Stimulated activated CD4-positive, alpha-beta T cell treated with anti-CD3 and anti-CD28 coated beads, Interleukin-15, amount 100 ng/mL, for 48 hours (primary cell): ENCODE data around the gene TBC1D2B.

Experiments used
- DNase-seq, 2 donors: peaks; one replicate each; pipeline ENCODE4 v3.0.0-alpha.2; 2020; ENCODE audit warnings: low read depth in 2 of 2

Gene TBC1D2B

GRCh38 chr15:78072080-78072892 lies 5.2 kb downstream of the TBC1D2B start:
- DNase-seq: no peak

- no peak for DNase-seq
Observed at GRCh38 chr15:78071383-78071782, 6.1 kb downstream of the TBC1D2B start.

DNA sequence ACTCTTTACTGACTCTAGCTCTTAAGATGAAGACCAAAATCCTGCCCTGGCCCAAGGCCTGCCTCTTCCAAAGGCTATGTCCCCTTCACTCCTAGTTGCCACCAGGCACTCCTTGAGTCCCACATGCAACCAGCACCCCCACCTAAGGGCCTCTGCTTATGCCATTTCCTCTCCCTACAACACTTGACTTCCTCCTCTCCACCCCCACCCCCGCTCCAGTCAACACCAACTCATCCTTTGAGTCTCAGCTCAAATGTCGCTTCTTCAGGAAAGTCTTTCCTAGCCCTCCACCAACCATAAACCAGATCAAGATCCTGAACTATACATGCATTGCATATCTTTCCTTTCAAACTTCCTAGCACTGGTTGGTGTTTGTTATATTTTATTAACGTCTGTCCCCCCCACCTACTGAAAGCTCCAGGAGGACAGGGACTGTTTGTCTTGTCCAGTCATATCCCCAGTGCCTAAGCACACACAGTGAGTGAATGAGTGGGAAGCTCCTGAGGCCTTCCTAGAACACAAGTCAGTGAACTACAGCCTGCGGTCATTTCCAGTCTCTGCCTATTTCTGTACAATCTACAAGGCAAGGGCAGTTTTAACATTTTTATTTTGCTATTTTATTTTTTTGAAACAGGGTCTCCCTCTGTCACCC lies 7.3 kb downstream of the TBC1D2B start:
- no peak for DNase-seq

- no peak for DNase-seq
Observed at GRCh38 chr15:78069462-78070029, 8.0 kb downstream of the TBC1D2B start.

- no peak for DNase-seq
Observed at GRCh38 chr15:78069052-78069414, 8.5 kb downstream of the TBC1D2B start.

DNA sequence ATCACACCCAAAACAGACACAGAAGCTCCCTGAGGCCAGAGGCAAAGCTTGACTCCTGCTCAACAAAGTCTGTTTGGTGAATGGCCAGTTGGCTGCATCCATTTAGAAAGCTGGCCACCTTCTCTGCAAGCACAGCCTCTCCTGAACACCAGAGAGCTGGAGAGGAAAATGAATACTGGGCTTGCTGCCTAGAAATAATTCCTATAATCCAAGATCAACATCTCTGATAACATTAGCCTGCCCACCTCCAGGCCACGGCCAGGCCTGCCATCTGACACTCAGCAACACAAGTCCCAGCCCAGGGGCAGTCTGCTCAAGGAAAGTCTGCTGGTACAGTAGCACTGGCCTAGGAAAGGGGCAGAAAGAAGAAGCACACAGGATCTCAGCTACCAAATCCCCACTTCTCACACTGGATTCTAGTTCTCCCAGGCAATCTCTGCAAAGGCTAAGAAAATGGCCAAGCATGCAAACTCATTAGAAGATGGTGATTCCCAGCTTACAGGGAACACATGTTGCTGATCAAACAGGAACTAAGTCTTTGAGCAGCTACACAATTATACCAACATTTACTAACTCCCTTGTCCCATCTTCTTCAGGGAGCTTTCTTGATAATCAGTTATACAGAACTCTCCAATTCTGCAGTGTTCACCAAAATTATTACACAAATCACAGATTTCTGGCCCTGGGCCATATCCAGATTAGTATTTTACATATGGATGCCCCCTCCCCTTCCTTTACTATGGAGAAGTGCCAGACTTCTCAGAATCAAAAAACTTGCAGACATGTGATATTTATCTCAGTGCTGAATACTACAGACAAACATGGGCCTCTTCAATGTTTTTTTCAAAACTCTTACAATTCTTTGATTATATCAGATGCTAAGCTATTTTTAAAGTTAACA lies 9.9 kb downstream of the TBC1D2B start:
- DNase-seq: no peak

DNA sequence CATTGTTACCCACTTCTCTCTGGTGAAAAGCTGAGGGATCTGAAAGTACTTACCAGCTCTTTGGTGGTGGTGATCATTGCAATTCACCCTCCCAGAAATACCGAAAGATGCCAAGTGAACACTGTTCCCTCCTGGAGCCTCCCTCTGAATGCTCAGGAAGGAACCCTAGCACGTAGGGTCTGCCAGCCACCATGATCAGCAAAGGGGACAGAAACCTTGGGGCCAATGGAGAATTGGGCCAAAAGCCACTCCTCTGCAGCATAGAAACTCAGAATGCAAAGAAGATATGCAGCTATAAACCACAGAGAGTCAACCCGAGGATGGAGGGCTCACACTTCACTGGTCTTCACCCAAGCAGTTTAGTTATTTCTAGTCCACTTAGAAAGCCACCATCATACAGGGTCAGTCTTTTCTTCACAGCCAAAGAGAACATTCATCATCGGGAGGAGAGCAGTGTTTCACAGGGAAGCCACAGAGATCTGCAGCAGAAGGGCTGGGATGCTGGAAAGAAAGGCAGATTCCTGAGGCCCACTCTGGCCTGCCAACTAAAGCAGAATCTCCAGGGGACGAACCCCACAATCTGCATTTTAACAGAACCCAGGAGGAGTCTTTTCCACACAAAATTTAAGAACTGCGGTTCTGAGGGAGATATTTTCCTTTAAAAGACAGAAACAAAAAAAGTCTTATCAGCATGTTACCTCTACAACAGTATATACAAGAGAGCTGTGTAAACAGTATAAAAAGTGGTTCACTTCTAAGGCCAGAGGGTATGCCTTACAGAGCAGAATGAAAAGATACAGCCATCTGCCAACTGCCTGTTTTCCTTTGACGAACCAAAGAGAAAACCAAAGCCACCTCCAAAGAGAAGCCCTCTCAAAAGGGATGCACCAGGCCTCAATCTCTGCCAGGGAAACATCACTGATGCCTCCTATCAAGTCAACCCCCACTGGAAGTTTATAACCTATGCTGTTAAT lies 11.3 kb downstream of the TBC1D2B start:
- DNase-seq: no peak

- DNase-seq: no peak
Observed at GRCh38 chr15:78065284-78065872, 12.1 kb downstream of the TBC1D2B start.

- DNase-seq: no peak
Observed at GRCh38 chr15:78064544-78064943, 13.0 kb downstream of the TBC1D2B start.

GRCh38 chr15:78063970-78064385 lies 13.5 kb downstream of the TBC1D2B start:
- no peak for DNase-seq

DNA sequence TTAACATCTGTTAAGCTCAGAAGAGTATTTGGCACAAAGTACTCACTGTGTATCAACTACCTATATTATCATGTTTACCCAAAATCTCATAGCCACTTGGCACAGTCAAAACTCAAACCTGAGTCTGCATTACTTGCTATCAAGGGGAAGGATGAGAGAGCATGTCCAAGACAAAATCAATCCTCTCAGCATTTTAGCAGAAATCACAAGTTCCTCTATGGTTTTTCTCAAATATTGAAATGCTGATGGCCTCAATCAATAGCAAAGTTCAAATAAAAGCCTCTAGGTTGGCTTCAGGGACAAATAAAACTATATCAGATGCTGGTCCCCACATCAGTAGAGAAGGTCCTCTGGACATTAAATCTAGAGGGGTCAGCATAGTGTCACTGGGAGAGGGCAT lies 14.3 kb downstream of the TBC1D2B start:
- no peak for DNase-seq

DNA sequence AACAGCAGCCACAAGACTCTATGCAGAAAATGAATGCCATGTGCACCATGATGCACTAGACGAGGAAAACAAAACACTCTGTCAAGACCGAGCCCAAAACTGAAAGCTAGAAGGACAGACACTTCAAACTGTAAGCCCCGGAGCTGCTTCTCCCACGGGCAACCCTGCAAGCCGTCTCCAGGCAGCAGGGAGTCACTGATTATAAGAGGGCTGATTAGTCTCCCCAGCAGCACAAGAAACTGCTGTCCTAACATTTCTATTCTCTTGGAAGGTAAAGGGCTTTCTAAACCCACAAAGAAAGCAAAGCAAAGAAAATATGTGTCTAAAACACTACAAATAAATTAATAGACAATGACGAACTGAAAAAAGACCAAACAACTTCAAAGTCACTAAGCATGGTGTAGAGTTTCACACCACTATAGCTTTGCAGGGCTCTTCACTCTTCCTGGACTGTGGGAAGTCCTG lies 15.5 kb downstream of the TBC1D2B start:
- no peak for DNase-seq

- no peak for DNase-seq
Observed at GRCh38 chr15:78060232-78060631, 17.3 kb downstream of the TBC1D2B start.

DNA sequence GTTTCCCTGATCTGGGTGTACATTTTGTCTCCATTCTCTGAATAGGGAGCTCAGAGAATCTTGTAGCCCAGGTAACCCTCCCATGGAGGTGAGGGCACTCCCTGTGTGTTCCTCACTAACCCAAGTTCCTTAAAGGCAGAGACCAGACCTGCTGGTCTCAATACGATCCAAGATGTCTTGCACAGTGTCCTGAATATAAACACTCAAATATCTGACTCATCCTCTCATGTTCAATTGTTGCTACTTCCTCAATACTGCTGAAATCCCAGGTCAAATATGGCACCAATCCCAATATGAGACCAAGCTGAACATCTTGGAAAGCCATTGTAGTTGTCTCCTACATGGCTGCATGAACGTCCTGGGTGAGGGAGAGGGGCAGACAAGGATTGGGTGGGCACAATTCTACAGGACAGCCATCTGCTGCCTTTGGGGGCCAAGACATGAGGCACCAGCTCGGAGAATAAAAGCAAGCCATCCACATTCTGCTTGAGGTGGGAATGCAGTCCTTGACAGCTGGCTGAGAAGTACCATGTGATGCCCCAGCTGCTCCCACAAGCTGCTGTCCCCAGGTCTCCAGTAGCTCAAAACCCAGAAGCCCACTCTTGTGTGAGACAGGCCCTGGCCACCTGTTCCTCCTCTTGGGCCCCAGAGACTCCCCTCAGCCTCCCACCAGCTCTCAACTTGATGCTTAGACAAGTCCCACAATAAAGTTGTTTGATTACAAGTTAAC lies 18.2 kb downstream of the TBC1D2B start:
- no peak for DNase-seq

DNA sequence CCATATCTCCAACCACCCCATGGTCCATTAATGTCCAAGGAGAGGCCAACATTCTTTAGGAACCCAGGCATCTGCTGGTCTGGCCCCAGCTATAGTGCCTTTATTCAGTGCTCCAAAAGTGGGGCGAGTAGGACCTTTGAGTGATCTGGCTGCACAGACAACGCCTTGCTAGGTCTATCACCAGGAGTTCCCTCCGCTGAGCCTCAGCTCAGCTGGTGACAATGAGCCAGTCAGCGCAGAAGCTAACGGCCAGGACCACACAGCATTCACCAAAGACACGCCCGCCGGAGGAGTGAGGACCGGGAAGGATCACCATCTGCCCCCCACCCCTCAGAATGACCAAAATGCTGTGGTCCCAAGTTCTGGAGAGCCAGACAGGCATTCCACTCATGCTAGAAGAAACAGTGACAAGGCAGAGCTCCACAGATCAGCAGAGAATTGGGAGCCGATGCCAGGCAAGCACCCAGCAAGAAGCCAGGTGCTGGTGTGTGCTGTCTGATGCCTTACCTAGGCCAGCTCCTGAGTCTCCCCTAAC lies 19.0 kb downstream of the TBC1D2B start:
- DNase-seq: no peak

- no peak for DNase-seq
Observed at GRCh38 chr15:78057803-78058202, 19.7 kb downstream of the TBC1D2B start.

DNA sequence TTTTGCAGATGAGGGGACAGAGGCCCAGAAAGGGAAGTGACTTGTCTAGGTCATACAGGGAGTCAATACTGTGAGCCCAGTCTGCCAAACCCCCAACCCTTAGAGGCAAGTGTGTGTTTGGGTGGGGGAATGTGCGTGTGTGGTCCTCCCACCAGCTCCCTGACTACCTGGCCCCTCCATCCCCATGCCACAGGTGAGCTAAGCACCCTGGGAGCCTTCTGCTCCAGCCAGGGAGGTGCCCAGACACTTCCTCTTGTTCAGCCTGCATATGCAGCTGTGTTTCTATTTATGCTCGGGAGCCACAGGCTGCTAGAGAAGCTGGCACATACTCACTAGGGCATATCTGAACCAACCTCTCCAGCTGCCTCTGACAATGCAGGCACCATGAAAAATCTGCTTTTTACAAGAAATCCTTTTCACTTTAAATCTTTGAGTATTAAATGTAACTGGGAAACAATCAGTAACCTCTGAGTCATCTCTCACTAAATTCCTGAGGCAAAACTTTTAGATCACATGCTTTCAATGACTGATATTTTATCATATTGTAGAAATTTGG lies 20.7 kb downstream of the TBC1D2B start:
- DNase-seq: no peak

- no peak for DNase-seq
Observed at GRCh38 chr15:78055919-78056713, 21.4 kb downstream of the TBC1D2B start.
